GM23248 (cell line): ENCODE data around the gene CTTNBP2.

Experiments used
- EZH2 ChIP-seq: fragments of 200-600 bp; sonication (generic); IDR thresholded peaks from 2 replicates; pipeline ENCODE4 v1.6.1; 2018; ENCODE audit warnings: antibody characterized with exemption, mild to moderate bottlenecking; ENCODE audit not compliant: insufficient read depth, poor library complexity, severe bottlenecking
- EZH2phosphoT487 ChIP-seq: fragments of 200-600 bp; sonication (generic); IDR thresholded peaks from 2 replicates; pipeline ENCODE4 v1.6.1; 2018; ENCODE audit warnings: antibody characterized with exemption, moderate library complexity, mild to moderate bottlenecking, low read depth; ENCODE audit not compliant: insufficient read depth

DNA sequence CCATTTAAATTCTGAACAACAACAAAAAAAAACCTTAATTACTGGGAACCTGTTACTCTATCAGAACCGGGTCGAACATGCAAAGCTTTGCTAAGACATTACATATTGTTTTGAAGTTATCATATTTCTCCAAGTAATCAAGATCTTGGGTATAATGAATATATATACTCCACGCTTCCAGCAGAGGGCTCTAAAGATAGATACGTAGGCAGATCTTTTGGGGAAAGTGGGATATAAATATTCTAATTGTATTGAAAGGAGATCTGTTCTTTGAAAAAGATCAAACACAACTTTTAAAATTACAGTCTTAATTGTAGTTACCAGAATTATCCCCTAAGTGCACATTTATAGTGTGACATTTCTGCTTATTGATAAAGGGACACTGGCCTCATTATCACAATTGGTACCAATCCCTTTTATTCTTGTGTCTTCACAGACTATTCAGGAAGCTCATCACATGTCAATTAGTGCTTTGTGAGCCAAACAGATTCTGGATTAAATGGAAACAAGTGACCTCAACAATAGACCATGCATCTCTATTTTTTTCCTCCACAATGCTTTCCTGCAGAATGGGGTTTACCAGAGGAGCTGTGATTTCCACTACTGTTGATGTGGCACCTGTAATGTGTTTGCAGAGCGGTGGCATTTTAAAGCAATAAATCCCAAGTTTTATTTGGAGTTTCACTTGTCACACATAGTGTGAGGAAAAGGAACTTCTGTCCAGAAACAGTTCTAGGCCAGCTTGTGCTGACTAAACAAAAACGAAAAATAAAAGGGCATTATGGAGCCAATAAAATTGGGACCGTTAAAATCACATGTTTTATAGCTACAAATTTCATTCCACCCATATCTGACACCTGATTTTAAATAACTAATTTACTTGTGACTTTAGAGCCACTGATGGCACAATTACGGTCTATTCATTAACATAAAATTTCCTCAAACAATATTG, 122.4 kb downstream of the CTTNBP2 start:
- TF ChIP-seq EZH2 (no peak), EZH2phosphoT487 (no peak)
